22Rv1 (cell line): ENCODE measurements around the gene ITGB4.
A peak's percentile ranks its signal among the peaks of the same experiment; 100 is the strongest.

Source experiments
- H3K27ac ChIP-seq: fragments of 450-650 bp; 2 replicates; pipeline ENCODE4 v1.5.1; 2017
- CTCF ChIP-seq: fragments of 450-650 bp; IDR thresholded peaks from 2 replicates; pipeline ENCODE4 v1.5.1; 2017; ENCODE audit warnings: mild to moderate bottlenecking
- ZFX ChIP-seq: fragments of 450-650 bp; IDR thresholded peaks from 2 replicates; pipeline ENCODE4 v1.6.1; 2017; ENCODE audit warnings: antibody characterized with exemption, borderline replicate concordance

Gene ITGB4

GRCh38 chr17:75706042-75706728 lies 15.1 kb upstream of the ITGB4 start:
- H3K27ac ChIP-seq: no peak overlapping the region
- TF ChIP-seq CTCF (no peak), ZFX (no peak)

GRCh38 chr17:75707079-75707571 lies 14.1 kb upstream of the ITGB4 start:
- TF ChIP-seq ZFX (no peak), CTCF (no peak)
- no peak overlapping the region for H3K27ac ChIP-seq

- no peak overlapping the region for H3K27ac ChIP-seq
- no peak for TF ChIP-seq CTCF
- TF ChIP-seq ZFX: no peak
Observed at GRCh38 chr17:75712446-75712845, 8.8 kb upstream of the ITGB4 start.

GRCh38 chr17:75719732-75720131 lies 1.5 kb upstream of the ITGB4 start:
- H3K27ac ChIP-seq: no peak overlapping the region
- TF ChIP-seq ZFX (no peak), CTCF (no peak)

- no peak overlapping the region for H3K27ac ChIP-seq
- TF ChIP-seq CTCF (peak; percentile 26; the same call in 1 of the 2 replicates), ZFX (no peak)
Observed at GRCh38 chr17:75721463-75722011, 278 bp downstream of the ITGB4 start.

GRCh38 chr17:75722076-75722475 lies 817 bp downstream of the ITGB4 start:
- no peak overlapping the region for H3K27ac ChIP-seq
- TF ChIP-seq ZFX (no peak), CTCF (no peak)

- H3K27ac ChIP-seq: no peak overlapping the region
- TF ChIP-seq CTCF (no peak), ZFX (no peak)
Observed at GRCh38 chr17:75722542-75723095, 1.4 kb downstream of the ITGB4 start.
